HG03064 (cell line): ENCODE measurements around the gene ENOX1.

Experiments used
- ATAC-seq: cut with Tn5 transposase; IDR thresholded peaks from one replicate; pipeline ENCODE4 v1.9.1; 2021; ENCODE audit warnings: low read depth; ENCODE audit not compliant: unreplicated experiment

The ENOX1 gene

GRCh38 chr13:43333176-43333575 is 453.6 kb downstream of the ENOX1 start:
- no peak for ATAC-seq

DNA sequence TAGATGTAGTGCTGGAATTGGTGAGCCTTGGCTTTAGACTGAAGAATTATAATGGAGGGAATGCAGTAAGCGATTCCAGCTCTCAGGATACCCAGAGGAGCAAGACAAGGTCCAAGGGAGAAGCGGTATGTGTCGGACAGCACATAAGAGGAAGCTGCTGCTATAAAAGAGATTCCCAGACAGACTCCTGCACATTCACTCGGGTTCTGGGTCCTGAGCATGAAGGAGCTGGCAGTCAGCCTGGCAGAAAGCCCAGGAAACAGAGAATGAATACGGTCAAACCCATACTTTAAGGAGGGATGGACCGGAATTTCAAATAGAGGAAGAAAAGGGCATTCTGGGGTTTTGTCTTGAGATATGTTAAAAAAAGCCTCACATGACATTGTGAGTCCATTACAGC is 455.1 kb downstream of the ENOX1 start:
- no peak for ATAC-seq

DNA sequence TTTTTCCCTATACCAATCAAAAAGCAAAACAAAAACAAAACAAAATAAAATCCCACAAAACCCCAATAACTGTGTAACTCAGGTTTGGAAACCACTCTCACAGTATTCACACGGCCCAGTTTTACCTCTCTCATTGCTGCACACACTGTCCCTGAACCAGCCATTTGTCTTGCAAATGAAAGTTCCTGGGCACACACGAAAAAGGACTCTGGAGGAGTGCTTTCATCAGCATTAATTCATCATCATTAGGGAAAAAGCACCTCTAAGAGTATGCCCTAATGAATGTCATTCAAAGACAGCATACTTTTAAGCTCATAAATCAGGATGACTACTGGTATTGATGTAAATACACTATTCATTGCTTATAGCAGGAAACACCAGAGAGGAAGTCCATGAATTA is 457.1 kb downstream of the ENOX1 start:
- no peak for ATAC-seq

- no peak for ATAC-seq
These were observed 457.9 kb downstream of the ENOX1 start for GRCh38 chr13:43328907-43329306.

- no peak for ATAC-seq
These were observed 460.7 kb downstream of the ENOX1 start for GRCh38 chr13:43326100-43326499.

GRCh38 chr13:43325636-43326035 is 461.1 kb downstream of the ENOX1 start:
- ATAC-seq = no peak

DNA sequence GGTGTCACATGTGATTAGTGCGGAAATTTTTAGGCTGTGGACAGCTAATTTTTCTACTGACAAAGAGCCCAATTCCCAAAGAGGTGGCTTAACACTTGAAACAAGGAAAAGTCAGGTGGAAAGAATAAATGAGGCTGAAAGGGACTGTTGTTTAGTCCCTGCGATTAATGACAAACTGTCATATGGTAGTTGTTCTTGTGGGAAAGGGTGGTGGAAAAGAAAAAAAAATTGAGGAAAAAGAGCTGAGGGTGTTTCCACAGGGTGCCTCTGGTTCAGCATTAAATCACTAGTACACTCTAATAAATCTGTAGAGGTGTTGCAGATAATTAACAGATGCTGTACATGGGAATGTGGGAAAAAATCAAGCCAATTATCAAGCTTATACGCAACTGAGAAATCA is 462.6 kb downstream of the ENOX1 start:
- ATAC-seq = no peak

DNA sequence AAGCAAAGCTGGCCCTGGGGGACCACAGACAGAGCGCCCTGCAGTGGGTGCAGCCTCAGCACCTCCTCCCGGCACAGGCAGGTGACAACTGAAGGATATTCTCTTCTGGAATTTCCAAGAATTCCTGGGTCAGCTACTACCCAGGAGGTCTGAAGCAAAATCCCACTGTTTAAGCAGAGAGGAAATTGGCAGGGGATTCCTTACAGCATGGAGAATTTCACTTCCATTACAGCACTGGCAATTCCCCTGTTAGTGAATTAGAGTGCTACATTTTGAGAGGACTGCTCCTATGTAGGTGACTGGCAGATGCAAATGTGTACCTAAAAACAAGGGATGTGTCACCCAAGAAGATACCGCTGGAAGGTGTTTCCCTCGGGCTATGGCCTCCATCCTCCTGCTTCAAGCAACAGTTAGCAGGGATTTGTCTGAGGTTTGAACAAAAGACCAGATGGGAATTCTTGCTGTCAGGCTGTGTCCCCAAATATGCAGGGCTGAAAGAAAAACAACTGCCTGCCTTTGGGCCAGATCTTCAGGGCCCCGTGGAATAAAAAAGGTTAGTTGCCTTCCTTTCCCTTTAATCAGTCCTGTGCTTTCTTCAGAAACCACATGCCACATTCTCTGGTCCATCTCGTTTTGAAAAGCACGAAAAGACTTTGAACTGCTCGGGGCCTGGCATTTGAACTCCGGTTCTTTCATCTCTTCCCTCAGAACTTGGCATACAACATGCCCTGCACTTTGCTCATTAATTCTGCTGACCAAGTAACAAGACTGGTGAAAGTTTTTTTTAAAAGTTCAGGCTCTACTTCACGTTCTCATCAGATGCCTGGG is 466.9 kb downstream of the ENOX1 start:
- no peak for ATAC-seq

GRCh38 chr13:43316946-43317353 is 469.8 kb downstream of the ENOX1 start:
- ATAC-seq = no peak

GRCh38 chr13:43316281-43316680 is 470.5 kb downstream of the ENOX1 start:
- no peak for ATAC-seq

- ATAC-seq = no peak
These were observed 471.2 kb downstream of the ENOX1 start for GRCh38 chr13:43315522-43315921.

DNA sequence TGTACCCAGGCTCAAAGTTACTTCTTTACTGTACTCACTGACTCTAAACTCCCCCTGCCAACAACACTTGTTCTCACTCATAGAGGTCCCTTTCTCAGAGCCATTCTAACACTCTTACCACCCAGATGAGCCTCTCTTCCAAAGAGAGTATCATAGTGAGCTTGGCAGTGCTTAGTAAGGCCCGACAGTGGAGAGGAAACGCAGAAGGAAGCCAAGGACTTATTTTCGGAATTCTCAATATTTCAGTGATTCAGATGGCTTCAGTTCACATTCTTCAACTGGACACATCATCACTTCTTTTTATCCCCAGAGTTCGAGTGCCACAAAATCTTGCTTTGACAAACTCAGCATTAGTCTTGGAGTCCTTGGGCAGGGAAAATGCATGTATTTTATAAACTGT is 477.5 kb downstream of the ENOX1 start:
- ATAC-seq = no peak

GRCh38 chr13:43307921-43308433 is 478.8 kb downstream of the ENOX1 start:
- ATAC-seq = peak; percentile 79

DNA sequence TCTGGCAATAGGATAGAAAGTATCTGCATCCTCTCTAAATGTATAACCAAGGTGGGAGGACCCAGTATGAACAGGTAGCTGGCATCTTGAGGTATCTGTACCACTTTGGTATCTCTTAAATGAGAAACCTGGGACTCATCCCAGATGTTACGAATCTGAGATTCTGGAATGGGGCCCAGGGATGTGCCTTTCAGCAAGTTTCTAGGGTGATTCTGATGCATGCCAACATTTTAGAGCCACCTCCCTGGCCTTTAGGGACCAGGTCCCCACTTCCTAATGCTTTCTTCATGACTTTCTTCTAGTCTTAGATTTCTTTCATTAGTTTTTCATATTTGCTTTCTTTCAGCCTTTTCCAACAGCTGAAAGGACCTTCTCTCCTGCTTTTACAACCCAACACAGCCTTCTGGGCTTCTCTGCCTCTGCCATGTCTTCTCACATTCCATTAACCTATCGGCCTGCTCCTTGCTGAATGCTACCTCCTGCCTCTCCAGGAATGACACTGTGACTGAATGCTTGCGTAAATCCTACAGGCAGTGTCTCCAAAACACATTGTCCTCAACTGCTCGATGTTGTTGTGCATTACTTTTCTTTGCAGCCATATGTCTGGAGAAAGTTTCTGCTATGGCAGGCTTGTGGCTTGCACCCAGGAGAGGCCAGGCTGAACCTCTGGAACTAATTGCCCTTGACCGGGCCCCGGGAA is 479.4 kb downstream of the ENOX1 start:
- no peak for ATAC-seq

- no peak for ATAC-seq
These were observed 480.4 kb downstream of the ENOX1 start for GRCh38 chr13:43306372-43306771.

DNA sequence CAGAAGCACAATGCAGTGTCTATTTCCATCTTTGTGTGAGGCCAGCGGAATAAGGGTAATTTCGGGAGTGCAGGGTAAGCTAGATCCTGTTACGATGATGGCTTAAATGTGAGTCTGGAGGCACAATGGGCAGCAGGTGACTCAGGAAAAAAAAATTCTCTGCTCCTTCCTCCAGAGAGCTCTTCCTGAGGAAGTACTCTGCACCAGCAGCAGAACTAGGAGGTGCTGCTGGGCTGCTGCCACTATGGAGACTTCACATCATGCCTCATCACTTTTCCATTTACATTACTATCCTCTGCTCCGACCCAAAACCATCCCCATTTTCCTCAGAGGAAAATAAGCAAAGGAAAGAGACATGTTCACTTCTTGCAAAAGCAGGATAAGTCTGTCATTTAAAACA is 481.4 kb downstream of the ENOX1 start:
- no peak for ATAC-seq

- ATAC-seq = no peak
These were observed 481.8 kb downstream of the ENOX1 start for GRCh38 chr13:43304945-43305344.

DNA sequence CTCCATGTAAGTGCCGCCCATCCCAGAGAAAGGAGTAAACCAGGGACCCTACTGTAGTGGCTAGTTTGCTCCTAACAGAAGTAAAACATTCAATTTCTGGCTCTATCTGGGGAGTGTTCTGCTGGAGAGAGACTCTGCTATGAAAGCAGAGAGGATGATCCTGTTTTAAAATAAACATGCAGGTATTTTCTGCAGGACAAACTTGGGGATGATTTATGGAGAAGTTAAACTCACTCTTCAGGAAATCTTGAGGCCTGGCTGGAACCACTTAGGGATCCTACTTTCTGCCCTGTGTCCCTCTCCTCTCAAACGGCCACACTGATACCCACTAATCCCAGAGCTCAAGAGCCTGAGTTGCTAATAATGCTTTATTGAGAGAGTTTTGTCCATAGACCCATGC is 482.3 kb downstream of the ENOX1 start:
- no peak for ATAC-seq

DNA sequence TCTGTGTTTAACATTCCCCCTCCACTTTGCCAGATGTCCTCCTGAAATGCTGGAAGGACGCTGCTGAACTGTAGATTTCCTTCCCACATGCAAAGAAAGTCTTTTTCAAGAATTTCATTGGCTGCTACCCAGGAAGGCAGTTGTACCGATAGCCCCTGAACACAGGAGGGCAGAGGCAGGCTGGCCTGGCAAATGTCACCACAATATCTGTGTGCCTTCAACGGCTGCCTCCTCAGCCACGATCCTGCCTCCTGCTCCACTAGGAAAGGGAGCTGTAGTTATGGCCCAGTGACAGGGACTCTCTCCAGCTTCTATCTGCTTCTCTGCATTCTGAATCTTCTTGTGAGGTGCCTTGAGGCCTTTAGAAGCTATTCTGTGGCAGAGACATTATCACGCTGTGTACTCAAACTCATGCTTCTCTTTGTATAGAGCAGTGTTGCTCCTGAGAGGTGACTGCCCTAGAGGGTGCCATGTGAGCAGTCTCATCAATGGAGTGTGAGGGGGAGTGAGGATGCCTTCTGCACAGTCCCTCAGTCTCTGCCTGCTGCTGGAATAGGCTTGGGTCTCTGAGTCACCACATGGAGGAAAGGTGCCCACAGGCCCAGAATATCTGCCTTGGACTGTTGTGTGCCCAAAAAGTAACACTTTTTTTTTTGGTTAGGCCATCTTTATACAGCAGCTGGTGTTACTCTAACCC is 483.6 kb downstream of the ENOX1 start:
- no peak for ATAC-seq

DNA sequence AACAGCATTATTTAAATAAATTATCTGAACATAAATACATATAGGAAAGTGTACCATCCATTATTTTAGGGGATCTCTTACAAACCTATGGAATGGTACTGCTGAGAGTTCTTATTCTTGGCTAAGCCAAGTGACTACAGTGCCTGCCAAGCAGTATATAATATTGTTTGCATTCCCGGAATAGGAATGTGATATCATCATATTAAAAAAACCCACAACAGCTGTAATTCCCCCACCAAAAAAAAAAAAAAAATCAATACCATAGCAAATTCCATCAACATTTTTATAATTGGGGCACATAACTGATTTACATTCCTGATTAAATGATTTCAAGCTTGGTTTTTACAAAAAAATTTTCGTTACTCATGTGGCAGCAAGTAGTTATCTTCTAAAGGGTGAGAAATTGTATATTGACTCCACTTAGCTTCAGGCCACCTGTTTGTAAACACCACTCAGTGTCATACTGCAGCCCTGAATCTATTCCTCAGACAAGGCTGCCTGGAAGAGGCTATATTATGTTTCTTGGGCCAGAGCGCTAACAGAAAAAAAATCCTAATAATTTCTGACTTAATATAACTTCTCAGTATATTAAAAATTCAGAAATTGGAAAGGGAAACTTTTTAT is 485.3 kb downstream of the ENOX1 start:
- no peak for ATAC-seq

DNA sequence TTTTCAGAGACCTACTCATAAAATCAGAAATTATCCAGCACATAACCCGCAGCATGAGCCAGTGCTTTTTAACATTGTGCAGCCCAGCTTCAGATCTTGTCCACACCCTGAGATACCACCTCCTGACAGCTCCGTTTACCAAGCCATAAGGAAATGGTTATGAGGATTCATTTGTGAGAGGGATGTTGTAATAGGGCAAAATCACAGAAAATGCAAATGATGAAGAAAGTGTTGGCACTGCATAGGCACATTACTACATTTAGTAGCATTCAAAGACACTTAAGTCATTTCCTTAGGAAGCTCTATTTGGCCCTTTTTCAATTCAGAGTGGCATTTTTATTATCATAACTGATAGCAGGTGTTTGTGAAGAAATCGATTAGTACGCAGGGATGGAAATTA is 485.9 kb downstream of the ENOX1 start:
- ATAC-seq = no peak
